OCI-LY7 (cell line): ENCODE measurements around the gene LRRK1. TPM values are rescaled to one million over a fixed set of nuclear protein-coding genes. Genes with fewer than 3 reads are reported as not detected.

ENCODE experiments used
- BruUV-seq: library from RNA; stranded (reverse); fragments of 400-500 nt; replicated peaks from 2 replicates; lab custom pipeline; 2021; lab: Mats Ljungman, UMichigan
- CTCF ChIA-PET: fragments of 300-600 bp; sonication (Branson Sonifier 250); formaldehyde crosslinking; loops from one replicate; lab custom pipeline; 2022; ENCODE audit warnings: antibody characterized with exemption; ENCODE audit not compliant: unreplicated experiment; lab: Charles Lee
- POLR2A ChIA-PET: fragments of 300-600 bp; sonication (Branson Sonifier 250); formaldehyde crosslinking; loops from one replicate; lab custom pipeline; 2022; ENCODE audit warnings: antibody characterized with exemption; lab: Charles Lee
- DNase-seq: peaks from one replicate; pipeline ENCODE4 v3.0.0-alpha.2; 2015; ENCODE audit warnings: low spot score
- H2AFZ ChIP-seq: fragments of 200-600 bp; sonication (generic), shearing (Covaris generic); 2 replicates; pipeline ENCODE4 v1.6.1; 2014; ENCODE audit warnings: mild to moderate bottlenecking, antibody characterized with exemption, low read length, moderate library complexity
- H3K27ac ChIP-seq: fragments of 200-600 bp; sonication (generic); 2 replicates; pipeline ENCODE4 v1.5.1; 2014; ENCODE audit warnings: mixed run types, low read depth, mild to moderate bottlenecking, moderate library complexity, low read length, inconsistent platforms; ENCODE audit not compliant: poor library complexity, severe bottlenecking
- H3K36me3 ChIP-seq: fragments of 200-600 bp; sonication (generic); 2 replicates; pipeline ENCODE4 v1.6.1; 2014; ENCODE audit warnings: mild to moderate bottlenecking, antibody characterized with exemption, low read length, moderate library complexity, mixed read lengths; ENCODE audit not compliant: insufficient read depth
- H3K4me1 ChIP-seq: fragments of 200-600 bp; sonication (generic); 2 replicates; pipeline ENCODE4 v1.5.1; 2014; ENCODE audit warnings: mild to moderate bottlenecking, low read length; ENCODE audit not compliant: insufficient read depth, poor library complexity, severe bottlenecking
- H3K4me2 ChIP-seq: fragments of 200-600 bp; sonication (generic); 2 replicates; pipeline ENCODE4 v1.6.1; 2014; ENCODE audit warnings: mild to moderate bottlenecking, low read length
- H3K4me3 ChIP-seq: fragments of 200-600 bp; sonication (generic); 2 replicates; pipeline ENCODE4 v1.5.1; 2014; ENCODE audit warnings: mild to moderate bottlenecking, low read depth, low read length; ENCODE audit not compliant: poor library complexity, severe bottlenecking
- H3K79me2 ChIP-seq: fragments of 200-600 bp; sonication (generic); 2 replicates; pipeline ENCODE4 v1.6.1; 2016; ENCODE audit warnings: low read depth, mild to moderate bottlenecking, low read length, moderate library complexity, mixed read lengths; ENCODE audit not compliant: insufficient read depth
- H3K9me2 ChIP-seq: fragments of 200-600 bp; sonication (generic); 2 replicates; pipeline ENCODE4 v1.6.1; 2016; ENCODE audit warnings: mild to moderate bottlenecking, low read length, mixed read lengths; ENCODE audit not compliant: insufficient read depth
- H3K9me3 ChIP-seq: fragments of 200-600 bp; sonication (generic); 2 replicates; pipeline ENCODE4 v1.6.1; 2014; ENCODE audit warnings: mild to moderate bottlenecking, mixed run types, low read length, mixed read lengths
- H4K20me1 ChIP-seq: fragments of 200-600 bp; sonication (generic); 2 replicates; pipeline ENCODE4 v1.6.1; 2014; ENCODE audit warnings: mild to moderate bottlenecking, antibody characterized with exemption, low read length, moderate library complexity, mixed read lengths; ENCODE audit not compliant: insufficient read depth
- CTCF ChIP-seq: fragments of 200-600 bp; sonication (generic); conservative IDR thresholded peaks from 2 replicates; pipeline ENCODE4 v1.5.1; 2014; ENCODE audit warnings: mild to moderate bottlenecking, antibody characterized with exemption, low read length, moderate library complexity, mixed read lengths
- EZH2phosphoT487 ChIP-seq: fragments of 200-600 bp; sonication (generic); IDR thresholded peaks from 2 replicates; pipeline ENCODE4 v1.6.1; 2018; ENCODE audit warnings: low read depth, borderline replicate concordance, mild to moderate bottlenecking, mixed run types, antibody characterized with exemption, low read length, moderate library complexity, mixed read lengths
- intact Hi-C: fragments of 100-400 bp; cut with micrococcal nuclease; formaldehyde crosslinking; loops from one replicate; pipeline ENCODE4 v1.10.0; 2022; ENCODE audit not compliant: unreplicated experiment
- total RNA-seq, 2 experiments: library from RNA; depleted of rRNA in 1 of 2; stranded (reverse); fragments of >200 nt in 1 of 2; shearing (Covaris generic) in 1 of 2; gene quantifications; 2 replicates each; pipeline ENCODE4 v1.2.3, GENCODE V29; 2014 to 2022

The LRRK1 gene
- total RNA-seq, 2 experiments from 2014 or later = 92.3 to 233 TPM

DNA sequence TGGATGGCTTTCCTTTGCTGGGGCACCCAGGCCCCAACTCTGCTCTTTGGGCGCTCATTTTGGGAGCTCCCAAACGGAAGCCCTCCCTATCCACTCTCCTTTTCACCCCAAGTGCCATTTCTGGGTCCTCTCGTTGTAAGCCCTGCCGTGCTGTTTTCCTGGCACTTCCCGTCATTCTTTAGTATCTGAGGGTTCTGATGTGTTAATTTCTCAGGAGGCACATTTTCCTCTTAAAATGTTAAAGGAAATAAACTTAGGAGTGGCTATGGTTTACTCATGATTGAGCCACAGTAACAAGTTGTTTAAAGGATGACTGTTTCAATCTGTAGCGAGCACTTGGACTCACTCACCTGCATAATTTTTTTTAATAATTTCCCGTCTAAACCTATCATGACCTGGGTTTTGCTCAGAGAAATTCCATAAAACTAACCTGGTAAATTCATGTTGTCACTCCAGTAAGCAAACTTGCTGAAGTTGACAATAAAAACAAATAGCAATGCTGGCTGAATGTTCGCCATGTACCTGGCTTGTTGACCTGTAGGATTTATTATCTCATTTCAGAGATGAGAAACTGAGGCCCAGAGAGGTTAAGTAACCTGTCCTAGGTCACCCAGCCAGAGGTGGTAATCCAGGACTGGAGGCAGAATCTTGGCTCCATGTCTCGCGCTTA is 29.0 kb upstream of the LRRK1 start:
- no peaks in the 10 kb centered on the region for H3K4me1 ChIP-seq
- POLR2A ChIA-PET = interaction anchor here (0.6 kb wide), 1 partner anchor 386 kb away, joined by 3 read pairs; no protein-coding TSS in a partner anchor

DNA sequence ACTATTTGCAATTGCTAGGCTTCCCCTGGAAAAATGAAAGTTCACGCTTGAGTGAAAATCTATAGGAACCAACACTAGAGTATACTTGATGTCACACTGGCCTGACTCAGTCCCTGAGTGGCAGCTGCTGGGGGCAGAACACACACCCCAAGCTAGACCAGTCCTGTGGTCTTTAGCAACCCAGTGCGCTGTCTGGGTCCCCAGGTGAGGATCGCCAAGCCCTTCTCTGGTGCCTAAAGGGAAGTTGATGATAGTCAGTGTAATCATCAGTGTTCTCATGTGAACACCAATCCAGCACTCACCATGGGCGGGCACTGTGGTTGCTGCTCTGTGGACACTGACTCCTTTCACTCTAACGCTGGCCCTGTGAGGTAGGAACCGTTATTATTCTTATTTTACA is 28.3 kb upstream of the LRRK1 start:
- no peak for DNase-seq
- Histone ChIP-seq H2AFZ (no peak overlapping the region), H3K36me3 (no peaks in the 10 kb centered on the region), H3K9me2 (no peaks in the 10 kb centered on the region), H3K9me3 (no peaks in the 10 kb centered on the region), H4K20me1 (no peaks in the 10 kb centered on the region), H3K79me2 (no peaks in the 10 kb centered on the region), H3K4me3 (no peak overlapping the region), H3K4me1 (no peaks in the 10 kb centered on the region), H3K27ac (no peak overlapping the region), H3K4me2 (no peak overlapping the region)
- CTCF ChIA-PET = no interaction called here
- intact Hi-C loops = no loop called here
- BruUV-seq = no TSS peak
- POLR2A ChIA-PET = no interaction called here
- no peak for TF ChIP-seq EZH2phosphoT487
- TF ChIP-seq CTCF = no peak

More for the DNA sequence above, 29.0 kb upstream of the LRRK1 start:
- no peak overlapping the region for H2AFZ ChIP-seq
- no TSS peak for BruUV-seq
- H3K9me2 ChIP-seq = no peaks in the 10 kb centered on the region
- no peak overlapping the region for H3K27ac ChIP-seq
- TF ChIP-seq CTCF (no peak), EZH2phosphoT487 (no peak)
- intact Hi-C loops = no loop called here
- H3K9me3 ChIP-seq = no peaks in the 10 kb centered on the region
- CTCF ChIA-PET = no interaction called here
- no peak overlapping the region for H3K4me3 ChIP-seq
- H4K20me1 ChIP-seq = no peaks in the 10 kb centered on the region
- no peaks in the 10 kb centered on the region for H3K36me3 ChIP-seq
- DNase-seq = no peak
- H3K79me2 ChIP-seq = no peaks in the 10 kb centered on the region
- no peak overlapping the region for H3K4me2 ChIP-seq

DNA sequence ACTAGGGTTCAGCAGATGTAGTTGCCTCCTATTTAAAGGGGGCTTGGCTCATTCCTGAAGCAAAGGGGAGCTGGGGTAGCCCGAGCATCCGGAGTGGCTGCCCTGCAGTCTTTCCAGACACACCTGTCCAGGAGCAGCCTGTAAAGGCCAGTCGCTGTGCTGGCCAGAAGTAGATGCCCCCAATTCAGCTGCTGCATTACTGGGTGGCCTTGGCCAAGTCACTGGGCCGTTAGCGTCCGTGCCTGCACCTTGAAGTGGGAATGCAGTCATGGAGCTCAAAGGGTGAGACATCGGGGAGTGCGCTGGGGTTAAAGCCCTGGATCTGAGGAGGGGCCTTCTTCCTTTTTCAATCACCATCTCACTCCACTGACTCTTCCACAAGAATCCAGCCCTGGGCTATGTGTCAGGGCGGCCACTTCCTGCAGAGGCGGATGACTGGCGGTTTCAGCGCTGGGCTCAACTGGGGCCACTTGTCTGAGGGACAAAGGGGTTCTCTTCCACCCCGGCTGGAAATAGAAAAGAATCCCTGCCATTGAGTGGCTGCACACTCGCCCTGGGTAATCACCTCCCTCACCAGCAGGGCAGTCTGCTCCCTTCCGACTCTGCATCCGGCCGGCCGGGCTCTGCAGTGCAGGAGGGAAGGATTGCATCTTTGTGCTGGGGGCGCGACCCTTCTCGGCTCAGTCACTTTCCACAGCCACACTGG is 27.7 kb upstream of the LRRK1 start:
- POLR2A ChIA-PET = no interaction called here

More for the DNA sequence above, 27.7 kb upstream of the LRRK1 start:
- Histone ChIP-seq H3K9me2 (no peaks in the 10 kb centered on the region), H3K79me2 (no peaks in the 10 kb centered on the region), H3K27ac (no peak overlapping the region), H3K4me2 (no peak overlapping the region), H3K9me3 (no peaks in the 10 kb centered on the region), H4K20me1 (no peaks in the 10 kb centered on the region), H2AFZ (no peak overlapping the region), H3K36me3 (no peaks in the 10 kb centered on the region), H3K4me1 (no peaks in the 10 kb centered on the region), H3K4me3 (no peak overlapping the region)
- DNase-seq = no peak
- TF ChIP-seq EZH2phosphoT487 (no peak), CTCF (no peak)
- no TSS peak for BruUV-seq
- CTCF ChIA-PET = no interaction called here
- intact Hi-C loops = no loop called here
